Right lobe of liver (tissue), 4 donors: ENCODE results near the gene SCN8A.

Source experiments
- CTCF ChIP-seq, 4 donors: fragments of 200-600 bp in 3 of 4; fragments of 450-650 bp in 1 of 4; IDR thresholded peaks; one replicate each; pipeline versions ENCODE4 v1.5.1 to v1.8.0; 2016 to 2022; ENCODE audit warnings: antibody characterized with exemption in 4 of 4, mild to moderate bottlenecking in 2 of 4
- POLR2A ChIP-seq: fragments of 450-650 bp; IDR thresholded peaks from one replicate; pipeline ENCODE4 v1.6.1; 2017; ENCODE audit warnings: antibody characterized with exemption, mild to moderate bottlenecking
- donor health status: DM: no; HTN: no; CAD: no.
- donor health status: DM: no; HTN: no; CAD: no.
- donor health status: DM: no; HTN: yes; CAD: no.

DNA sequence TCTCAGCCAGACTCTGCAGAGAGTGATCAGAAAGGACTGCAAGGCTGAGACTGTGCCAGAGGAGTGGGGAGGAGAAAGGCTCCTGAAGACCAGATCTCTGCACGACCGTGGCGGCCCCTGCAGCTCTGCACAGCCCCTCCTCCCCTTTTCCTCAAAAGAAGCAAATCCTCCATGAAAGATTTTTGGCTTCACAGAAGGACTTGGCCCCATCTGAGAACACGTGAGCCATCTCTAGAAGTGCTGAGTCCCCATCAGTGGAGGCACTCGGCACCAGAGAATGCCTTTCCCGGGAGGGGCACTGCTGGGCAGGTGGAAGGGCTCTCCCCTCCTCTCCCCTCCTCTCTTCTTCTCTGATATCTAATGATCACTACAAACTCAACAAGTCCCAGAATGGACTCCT is 250.7 kb downstream of the SCN8A start:
- TF ChIP-seq CTCF (IDR thresholded peaks at IDR 0.05) (no peak), POLR2A (no peak)
